SK-N-SH treated with all-trans-retinoic acid at 6 μM for 48 hours (cell line): ENCODE data around the gene ABR.

ENCODE experiments used
- ARNTL ChIP-seq: fragments of 450-650 bp; formaldehyde crosslinking; IDR thresholded peaks from 2 replicates; pipeline ENCODE4 v1.5.0; 2020; ENCODE audit warnings: low read depth, mild to moderate bottlenecking, moderate library complexity, borderline replicate concordance
- CSRNP3 ChIP-seq: fragments of 250-450 bp; sonication (Bioruptor Pico); IDR thresholded peaks from 2 replicates; pipeline ENCODE4 v1.5.1; 2021; ENCODE audit warnings: mild to moderate bottlenecking, moderate library complexity
- ESRRG ChIP-seq: fragments of 250-450 bp; sonication (Bioruptor Pico); IDR thresholded peaks from 2 replicates; pipeline ENCODE4 v1.6.1; 2021; ENCODE audit warnings: mild to moderate bottlenecking
- ZC3H10 ChIP-seq: fragments of 250-450 bp; sonication (Bioruptor Pico); IDR thresholded peaks from 2 replicates; pipeline ENCODE4 v1.5.1; 2021; ENCODE audit warnings: mild to moderate bottlenecking, moderate library complexity

DNA sequence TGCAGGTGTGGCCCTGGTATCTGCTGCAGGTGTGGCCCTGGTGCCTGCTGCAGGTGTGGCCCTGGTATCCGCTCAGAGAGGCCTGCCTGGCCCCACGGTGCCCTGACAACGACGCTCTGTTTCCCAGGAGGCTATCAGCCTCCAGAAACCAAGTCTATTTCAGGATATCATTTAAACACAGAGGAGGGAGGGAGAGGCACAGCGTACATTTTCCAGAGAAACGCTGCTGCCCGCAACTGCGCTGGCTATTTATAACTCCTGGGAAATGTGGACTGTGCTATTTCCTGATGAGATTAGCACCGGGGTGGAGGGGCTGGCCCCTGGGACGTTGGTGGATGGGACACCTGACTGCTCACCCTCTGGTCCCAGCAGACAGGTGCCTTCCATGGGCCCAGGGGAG, 160.3 kb downstream of the ABR start:
- TF ChIP-seq ESRRG (CRISPR knock-in tag): no peak
- no peak for TF ChIP-seq CSRNP3 (CRISPR knock-in tag)
- no peak for TF ChIP-seq ARNTL (CRISPR knock-in tag)
- no peak for TF ChIP-seq ZC3H10 (CRISPR knock-in tag)
